GM23338 (cell line): ENCODE data around the gene SH3TC1. TPM values are rescaled to one million over a fixed set of nuclear protein-coding genes. Genes with fewer than 3 reads are reported as not detected.

Experiments used
- ATAC-seq: fragments of 200-7000 bp; cut with Tn5 transposase; 3 replicates; pipeline ENCODE4 v1.9.1; 2020
- DNase-seq: peaks from one replicate; pipeline ENCODE4 v3.0.0-alpha.2; 2015; ENCODE audit warnings: low spot score
- H2AFZ ChIP-seq: fragments of 200-600 bp; sonication (generic); 2 replicates; pipeline ENCODE4 v1.8.0; 2016; ENCODE audit warnings: antibody characterized with exemption, mild to moderate bottlenecking, moderate library complexity
- H3F3A ChIP-seq: fragments of 200-600 bp; sonication (generic); replicated peaks from 2 replicates; pipeline ENCODE4 v1.8.0; 2017; ENCODE audit warnings: antibody characterized with exemption, mixed run types, low read depth
- H3K27ac ChIP-seq: fragments of 200-600 bp; sonication (generic); 2 replicates; pipeline ENCODE4 v1.6.1; 2016; ENCODE audit warnings: low read depth
- H3K27me3 ChIP-seq: fragments of 200-600 bp; sonication (generic); 2 replicates; pipeline ENCODE4 v1.8.0; 2016; ENCODE audit warnings: mild to moderate bottlenecking, mixed run types, moderate library complexity; ENCODE audit not compliant: insufficient read depth
- H3K36me3 ChIP-seq: fragments of 200-600 bp; sonication (generic); 2 replicates; pipeline ENCODE4 v1.8.0; 2016; ENCODE audit warnings: mild to moderate bottlenecking; ENCODE audit not compliant: insufficient read depth
- H3K4me1 ChIP-seq: fragments of 200-600 bp; sonication (generic); 2 replicates; pipeline ENCODE4 v1.8.0; 2016; ENCODE audit warnings: mild to moderate bottlenecking, moderate library complexity; ENCODE audit not compliant: insufficient read depth
- H3K4me2 ChIP-seq: fragments of 200-600 bp; sonication (generic); 2 replicates; pipeline ENCODE4 v1.7.1; 2017; ENCODE audit warnings: mixed run types
- H3K4me3 ChIP-seq: fragments of 200-600 bp; sonication (generic); 2 replicates; pipeline ENCODE4 v1.6.1; 2016; ENCODE audit warnings: mixed run types
- H3K79me2 ChIP-seq: fragments of 200-600 bp; sonication (generic); replicated peaks from 2 replicates; pipeline ENCODE4 v1.8.0; 2017; ENCODE audit warnings: mild to moderate bottlenecking; ENCODE audit not compliant: insufficient read depth
- H3K9me2 ChIP-seq: fragments of 200-600 bp; sonication (generic); 2 replicates; pipeline ENCODE4 v1.8.0; 2017; ENCODE audit not compliant: insufficient read depth
- H4K20me1 ChIP-seq: fragments of 200-600 bp; sonication (generic); replicated peaks from 2 replicates; pipeline ENCODE4 v1.8.0; 2017; ENCODE audit warnings: mild to moderate bottlenecking; ENCODE audit not compliant: insufficient read depth
- H3K27ac Mint-ChIP-seq: 2 replicates; pipeline ENCODE4 v1.8.0; 2020; ENCODE audit warnings: inconsistent platforms, mild to moderate bottlenecking, moderate library complexity, mixed read lengths
- H3K27me3 Mint-ChIP-seq: 3 replicates; pipeline ENCODE4 v1.8.0; 2022; ENCODE audit warnings: low read depth, mild to moderate bottlenecking, moderate library complexity, mixed read lengths, inconsistent platforms; ENCODE audit not compliant: insufficient read depth, poor library complexity
- H3K36me3 Mint-ChIP-seq: 3 replicates; pipeline ENCODE4 v1.8.0; 2021; ENCODE audit warnings: low read depth, mild to moderate bottlenecking, inconsistent platforms, moderate library complexity, mixed read lengths
- H3K4me1 Mint-ChIP-seq: 3 replicates; pipeline ENCODE4 v1.8.0; 2020; ENCODE audit warnings: mild to moderate bottlenecking, inconsistent platforms, mixed read lengths
- H3K4me3 Mint-ChIP-seq: 3 replicates; pipeline ENCODE4 v1.8.0; 2021; ENCODE audit warnings: moderate library complexity, mild to moderate bottlenecking, inconsistent platforms, mixed read lengths
- H3K9me3 Mint-ChIP-seq: 3 replicates; pipeline ENCODE4 v1.8.0; 2020; ENCODE audit warnings: moderate library complexity, mild to moderate bottlenecking, inconsistent platforms, mixed read lengths
- CREB1 ChIP-seq: fragments of 250-450 bp; sonication (Bioruptor Pico); IDR thresholded peaks from 2 replicates; pipeline ENCODE4 v1.5.0; 2020; ENCODE audit warnings: low read depth, mild to moderate bottlenecking, moderate library complexity
- CTCF ChIP-seq, 2 experiments: fragments of 200-600 bp in 1 of 2; sonication (generic) in 1 of 2; conservative IDR thresholded peaks; 2 replicates each; pipeline versions ENCODE4 v1.5.1 to v1.6.1; 2016 to 2017; ENCODE audit warnings: antibody characterized with exemption in 2 of 2, low read depth in 2 of 2, mild to moderate bottlenecking in 2 of 2, moderate library complexity in 1 of 2
- ETS1 ChIP-seq: IDR thresholded peaks from 2 replicates; pipeline ENCODE4 v1.6.1; 2016; ENCODE audit warnings: antibody characterized with exemption
- EZH2 ChIP-seq: fragments of 200-600 bp; sonication (generic); IDR thresholded peaks from one replicate; pipeline ENCODE4 v1.8.0; 2017; ENCODE audit warnings: antibody characterized with exemption, mild to moderate bottlenecking, low read depth; ENCODE audit not compliant: unreplicated experiment
- EZH2phosphoT487 ChIP-seq: fragments of 200-600 bp; sonication (generic); IDR thresholded peaks from one replicate; pipeline ENCODE4 v1.8.1; 2018; ENCODE audit warnings: antibody characterized with exemption; ENCODE audit not compliant: unreplicated experiment
- JUNB ChIP-seq: IDR thresholded peaks from one replicate; pipeline ENCODE4 v1.6.1; 2016; ENCODE audit warnings: antibody characterized with exemption; ENCODE audit not compliant: unreplicated experiment
- NANOG ChIP-seq: IDR thresholded peaks from 2 replicates; pipeline ENCODE4 v1.6.1; 2016; ENCODE audit warnings: antibody characterized with exemption, borderline replicate concordance
- POLR2AphosphoS5 ChIP-seq: IDR thresholded peaks from 2 replicates; pipeline ENCODE4 v1.6.1; 2016; ENCODE audit warnings: antibody characterized with exemption, low read depth
- STAT1 ChIP-seq: IDR thresholded peaks from one replicate; pipeline ENCODE4 v1.6.1; 2016; ENCODE audit warnings: antibody characterized with exemption; ENCODE audit not compliant: unreplicated experiment
- ZNF114 ChIP-seq: fragments of 250-450 bp; sonication (Bioruptor Pico); IDR thresholded peaks from 2 replicates; pipeline ENCODE4 v1.5.0; 2020; ENCODE audit warnings: mild to moderate bottlenecking, moderate library complexity
- ZNF331 ChIP-seq: fragments of 250-450 bp; sonication (Bioruptor Pico); IDR thresholded peaks from 2 replicates; pipeline ENCODE4 v1.5.0; 2020; ENCODE audit warnings: low read depth, mild to moderate bottlenecking, moderate library complexity
- polyA plus RNA-seq: library from polyadenylated mRNA; unstranded; fragments of >200 nt; fragmentation: Nextera tagmentation; extraction: Ambion mirVana; gene quantifications from 2 replicates; pipeline ENCODE4 v1.2.1, GENCODE V29; 2016
- total RNA-seq: library from RNA; depleted of rRNA; stranded (reverse); fragments of >200 nt; shearing (Covaris generic); gene quantifications from 2 replicates; pipeline ENCODE4 v1.2.3, GENCODE V29; 2014
- TF ChIP-seq, protein P1 (sequence below): IDR thresholded peaks from one replicate; pipeline ENCODE4 v1.6.1; 2018; ENCODE audit warnings: antibody characterized with exemption; ENCODE audit not compliant: unreplicated experiment

The SH3TC1 gene
- total and polyA plus RNA-seq, 2 experiments from 2014 or later = 0.07 TPM; not detected in 1

DNA sequence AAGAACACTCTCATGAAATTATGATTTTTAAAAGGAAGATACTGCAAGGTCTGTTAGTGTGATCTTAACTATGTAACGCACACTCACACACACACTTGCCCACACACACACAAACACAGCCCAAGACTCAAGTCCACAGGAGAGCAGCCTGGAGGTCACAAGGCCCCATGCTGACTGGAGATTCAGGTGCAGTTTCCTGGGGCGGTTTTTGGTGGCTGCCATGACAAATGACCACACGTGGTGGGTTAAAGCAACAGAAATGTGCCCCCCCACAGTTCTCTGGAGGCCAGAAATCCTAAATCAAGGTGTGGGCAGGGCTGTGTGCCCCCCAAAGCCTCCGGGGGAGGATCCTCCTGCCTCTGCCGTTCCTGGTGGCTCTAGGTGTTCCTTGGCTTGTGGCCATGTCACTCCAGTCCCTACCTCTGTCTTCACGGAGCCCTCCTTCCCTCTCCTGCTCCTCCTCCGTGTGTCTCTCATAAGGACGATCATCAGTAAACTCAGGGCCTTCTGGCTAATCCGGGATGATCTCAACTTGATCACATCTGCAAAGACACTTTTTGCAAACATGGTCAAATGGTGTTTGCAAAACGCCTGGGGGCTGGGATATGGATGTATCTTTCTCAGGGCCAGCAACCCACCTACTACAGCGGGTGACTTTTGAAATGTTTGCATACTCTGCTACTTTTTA lies 60.8 kb downstream of the SH3TC1 start:
- Mint-ChIP-seq H3K9me3 (peaks cover 3% of the 10 kb centered on the region; the same call in 2 of the 3 replicates), H3K27ac (no peak overlapping the region), H3K27me3 (peaks cover 10% of the 10 kb centered on the region), H3K4me3 (no peak overlapping the region), H3K4me1 (peaks cover 8% of the 10 kb centered on the region), H3K36me3 (no peaks in the 10 kb centered on the region)
- H4K20me1 ChIP-seq = no peaks in the 10 kb centered on the region
- ATAC-seq = no peak
- H3K27ac ChIP-seq = no peak overlapping the region
- H3K4me2 ChIP-seq = no peak overlapping the region
- no peak for DNase-seq
- TF ChIP-seq ZNF331 (CRISPR knock-in tag) = no peak
- TF ChIP-seq ZNF114 (CRISPR knock-in tag) = no peak
- TF ChIP-seq EZH2 = no peak
- no peak for TF ChIP-seq NANOG
- TF ChIP-seq STAT1 = no peak
- no peak for TF ChIP-seq POLR2AphosphoS5
- no peak for TF ChIP-seq JUNB
- TF ChIP-seq, protein P1, sequence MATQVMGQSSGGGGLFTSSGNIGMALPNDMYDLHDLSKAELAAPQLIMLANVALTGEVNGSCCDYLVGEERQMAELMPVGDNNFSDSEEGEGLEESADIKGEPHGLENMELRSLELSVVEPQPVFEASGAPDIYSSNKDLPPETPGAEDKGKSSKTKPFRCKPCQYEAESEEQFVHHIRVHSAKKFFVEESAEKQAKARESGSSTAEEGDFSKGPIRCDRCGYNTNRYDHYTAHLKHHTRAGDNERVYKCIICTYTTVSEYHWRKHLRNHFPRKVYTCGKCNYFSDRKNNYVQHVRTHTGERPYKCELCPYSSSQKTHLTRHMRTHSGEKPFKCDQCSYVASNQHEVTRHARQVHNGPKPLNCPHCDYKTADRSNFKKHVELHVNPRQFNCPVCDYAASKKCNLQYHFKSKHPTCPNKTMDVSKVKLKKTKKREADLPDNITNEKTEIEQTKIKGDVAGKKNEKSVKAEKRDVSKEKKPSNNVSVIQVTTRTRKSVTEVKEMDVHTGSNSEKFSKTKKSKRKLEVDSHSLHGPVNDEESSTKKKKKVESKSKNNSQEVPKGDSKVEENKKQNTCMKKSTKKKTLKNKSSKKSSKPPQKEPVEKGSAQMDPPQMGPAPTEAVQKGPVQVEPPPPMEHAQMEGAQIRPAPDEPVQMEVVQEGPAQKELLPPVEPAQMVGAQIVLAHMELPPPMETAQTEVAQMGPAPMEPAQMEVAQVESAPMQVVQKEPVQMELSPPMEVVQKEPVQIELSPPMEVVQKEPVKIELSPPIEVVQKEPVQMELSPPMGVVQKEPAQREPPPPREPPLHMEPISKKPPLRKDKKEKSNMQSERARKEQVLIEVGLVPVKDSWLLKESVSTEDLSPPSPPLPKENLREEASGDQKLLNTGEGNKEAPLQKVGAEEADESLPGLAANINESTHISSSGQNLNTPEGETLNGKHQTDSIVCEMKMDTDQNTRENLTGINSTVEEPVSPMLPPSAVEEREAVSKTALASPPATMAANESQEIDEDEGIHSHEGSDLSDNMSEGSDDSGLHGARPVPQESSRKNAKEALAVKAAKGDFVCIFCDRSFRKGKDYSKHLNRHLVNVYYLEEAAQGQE = no peak
- TF ChIP-seq EZH2phosphoT487 = no peak
- no peak for TF ChIP-seq CREB1 (CRISPR knock-in tag)
- TF ChIP-seq CTCF (conservative IDR thresholded peaks at IDR 0.05; ENCODE audit: low read depth in 2 of 2) = no peak
- no peak for TF ChIP-seq ETS1
- H3K36me3 ChIP-seq = no peaks in the 10 kb centered on the region
- no peak overlapping the region for H3K4me3 ChIP-seq
- no peaks in the 10 kb centered on the region for H3K9me2 ChIP-seq
- H2AFZ ChIP-seq = no peak overlapping the region
- no peaks in the 10 kb centered on the region for H3F3A ChIP-seq
- no peaks in the 10 kb centered on the region for H3K79me2 ChIP-seq
- H3K27me3 ChIP-seq = no peaks in the 10 kb centered on the region
- no peaks in the 10 kb centered on the region for H3K4me1 ChIP-seq
